ENCODE data around the gene THPO. TPM values are rescaled to one million over a fixed set of nuclear protein-coding genes. Genes with fewer than 3 reads are reported as not detected.

Gene THPO
- polyA plus RNA-seq, 1 donor from 2014 or later = 0.59 TPM

DNA sequence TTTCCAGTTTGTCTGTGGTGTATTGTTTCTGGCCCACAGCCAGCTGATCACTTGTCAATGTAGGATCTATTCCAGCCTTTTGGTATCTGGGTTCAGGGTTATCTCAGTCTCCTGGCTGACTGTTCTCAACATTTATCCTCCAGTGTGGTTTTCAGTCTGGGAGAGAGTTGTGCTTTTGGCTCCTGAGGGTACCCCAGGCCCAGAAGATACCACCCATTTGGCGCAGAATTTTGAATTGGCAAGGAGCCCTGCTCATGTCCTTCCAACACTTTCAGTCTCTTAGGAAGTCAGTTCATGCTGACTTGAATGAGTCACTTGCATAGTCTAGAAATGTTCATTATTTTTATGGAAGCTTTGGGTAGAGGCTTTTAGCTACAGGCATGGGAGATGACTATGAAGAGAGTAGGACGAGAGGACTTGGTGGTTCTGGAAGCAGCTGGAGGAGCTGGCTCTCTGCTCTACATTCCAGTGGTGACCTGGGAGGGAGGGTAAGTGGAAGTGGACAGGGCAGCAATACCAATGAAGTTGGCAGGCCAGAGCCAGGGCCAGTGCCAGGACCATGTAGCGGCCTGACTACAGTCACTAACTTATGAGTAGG lies 9.3 kb downstream of the THPO start:
- H3K27me3 ChIP-seq (ENCODE audit: insufficient read depth, low read depth, low read length) = no peaks in the 10 kb centered on the region
- TF ChIP-seq EZH2 (IDR thresholded peaks at IDR 0.05; ENCODE audit: borderline replicate concordance, insufficient read depth, low read length, poor library complexity, severe bottlenecking) (no peak), POLR2AphosphoS5 (IDR thresholded peaks at IDR 0.05) (no peak), SMC3 (conservative IDR thresholded peaks at IDR 0.05; ENCODE audit: poor library complexity) (no peak), EP300 (conservative IDR thresholded peaks at IDR 0.05; ENCODE audit: poor library complexity, severe bottlenecking) (no peak), MXI1 (conservative IDR thresholded peaks at IDR 0.05; ENCODE audit: poor library complexity, severe bottlenecking) (no peak), TAF1 (IDR thresholded peaks at IDR 0.05; ENCODE audit: low read depth) (no peak), RAD21 (conservative IDR thresholded peaks at IDR 0.05) (no peak)
- TF ChIP-seq, protein P1, sequence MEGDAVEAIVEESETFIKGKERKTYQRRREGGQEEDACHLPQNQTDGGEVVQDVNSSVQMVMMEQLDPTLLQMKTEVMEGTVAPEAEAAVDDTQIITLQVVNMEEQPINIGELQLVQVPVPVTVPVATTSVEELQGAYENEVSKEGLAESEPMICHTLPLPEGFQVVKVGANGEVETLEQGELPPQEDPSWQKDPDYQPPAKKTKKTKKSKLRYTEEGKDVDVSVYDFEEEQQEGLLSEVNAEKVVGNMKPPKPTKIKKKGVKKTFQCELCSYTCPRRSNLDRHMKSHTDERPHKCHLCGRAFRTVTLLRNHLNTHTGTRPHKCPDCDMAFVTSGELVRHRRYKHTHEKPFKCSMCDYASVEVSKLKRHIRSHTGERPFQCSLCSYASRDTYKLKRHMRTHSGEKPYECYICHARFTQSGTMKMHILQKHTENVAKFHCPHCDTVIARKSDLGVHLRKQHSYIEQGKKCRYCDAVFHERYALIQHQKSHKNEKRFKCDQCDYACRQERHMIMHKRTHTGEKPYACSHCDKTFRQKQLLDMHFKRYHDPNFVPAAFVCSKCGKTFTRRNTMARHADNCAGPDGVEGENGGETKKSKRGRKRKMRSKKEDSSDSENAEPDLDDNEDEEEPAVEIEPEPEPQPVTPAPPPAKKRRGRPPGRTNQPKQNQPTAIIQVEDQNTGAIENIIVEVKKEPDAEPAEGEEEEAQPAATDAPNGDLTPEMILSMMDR (IDR thresholded peaks at IDR 0.05; ENCODE audit: poor library complexity, severe bottlenecking) = no peak
- TF ChIP-seq, protein P2, sequence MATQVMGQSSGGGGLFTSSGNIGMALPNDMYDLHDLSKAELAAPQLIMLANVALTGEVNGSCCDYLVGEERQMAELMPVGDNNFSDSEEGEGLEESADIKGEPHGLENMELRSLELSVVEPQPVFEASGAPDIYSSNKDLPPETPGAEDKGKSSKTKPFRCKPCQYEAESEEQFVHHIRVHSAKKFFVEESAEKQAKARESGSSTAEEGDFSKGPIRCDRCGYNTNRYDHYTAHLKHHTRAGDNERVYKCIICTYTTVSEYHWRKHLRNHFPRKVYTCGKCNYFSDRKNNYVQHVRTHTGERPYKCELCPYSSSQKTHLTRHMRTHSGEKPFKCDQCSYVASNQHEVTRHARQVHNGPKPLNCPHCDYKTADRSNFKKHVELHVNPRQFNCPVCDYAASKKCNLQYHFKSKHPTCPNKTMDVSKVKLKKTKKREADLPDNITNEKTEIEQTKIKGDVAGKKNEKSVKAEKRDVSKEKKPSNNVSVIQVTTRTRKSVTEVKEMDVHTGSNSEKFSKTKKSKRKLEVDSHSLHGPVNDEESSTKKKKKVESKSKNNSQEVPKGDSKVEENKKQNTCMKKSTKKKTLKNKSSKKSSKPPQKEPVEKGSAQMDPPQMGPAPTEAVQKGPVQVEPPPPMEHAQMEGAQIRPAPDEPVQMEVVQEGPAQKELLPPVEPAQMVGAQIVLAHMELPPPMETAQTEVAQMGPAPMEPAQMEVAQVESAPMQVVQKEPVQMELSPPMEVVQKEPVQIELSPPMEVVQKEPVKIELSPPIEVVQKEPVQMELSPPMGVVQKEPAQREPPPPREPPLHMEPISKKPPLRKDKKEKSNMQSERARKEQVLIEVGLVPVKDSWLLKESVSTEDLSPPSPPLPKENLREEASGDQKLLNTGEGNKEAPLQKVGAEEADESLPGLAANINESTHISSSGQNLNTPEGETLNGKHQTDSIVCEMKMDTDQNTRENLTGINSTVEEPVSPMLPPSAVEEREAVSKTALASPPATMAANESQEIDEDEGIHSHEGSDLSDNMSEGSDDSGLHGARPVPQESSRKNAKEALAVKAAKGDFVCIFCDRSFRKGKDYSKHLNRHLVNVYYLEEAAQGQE (IDR thresholded peaks at IDR 0.05; ENCODE audit: borderline replicate concordance) = no peak
- H3K27ac ChIP-seq (ENCODE audit: low read length) = no peak overlapping the region
- H3K36me3 ChIP-seq (ENCODE audit: insufficient read depth, low read length) = peaks cover 5% of the 10 kb centered on the region
- H3K4me2 ChIP-seq (ENCODE audit: low read length) = no peak overlapping the region
- H3K9ac ChIP-seq (ENCODE audit: low read length) = no peak overlapping the region
- no peaks in the 10 kb centered on the region for H3K9me2 ChIP-seq (ENCODE audit: insufficient read depth, low read length)
- H2AFZ ChIP-seq (ENCODE audit: low read depth, low read length) = no peak overlapping the region
- H3K9me3 ChIP-seq (ENCODE audit: low read length) = no peaks in the 10 kb centered on the region
- no peak overlapping the region for H3K4me3 ChIP-seq (ENCODE audit: low read length)
- H3K79me2 ChIP-seq (replicated peaks; ENCODE audit: insufficient read depth, low read length) = peaks cover 5% of the 10 kb centered on the region
- H3F3A ChIP-seq (ENCODE audit: insufficient read depth, low read length, poor library complexity, severe bottlenecking) = no peaks in the 10 kb centered on the region
- no peaks in the 10 kb centered on the region for H4K20me1 ChIP-seq (ENCODE audit: insufficient read depth)

DNA sequence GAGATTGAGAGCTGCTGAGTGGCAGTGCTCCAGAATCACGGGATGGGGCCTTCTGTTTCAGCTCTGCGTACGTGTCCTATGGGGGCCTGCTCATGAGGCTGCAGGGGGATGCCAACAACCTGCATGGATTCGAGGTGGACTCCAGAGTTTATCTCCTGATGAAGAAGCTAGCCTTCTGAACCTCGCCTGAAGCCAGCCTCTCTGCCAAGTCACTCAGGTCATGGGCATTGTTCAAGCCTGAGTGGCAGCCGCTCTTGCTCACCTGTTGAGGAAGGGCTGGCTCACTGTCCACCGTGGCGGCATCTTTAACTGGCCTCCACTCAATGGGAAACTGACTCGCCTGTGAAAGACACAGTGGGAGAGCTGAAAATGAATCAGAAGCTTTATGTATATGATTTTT lies 9.9 kb downstream of the THPO start:
- no peaks in the 10 kb centered on the region for H4K20me1 ChIP-seq (ENCODE audit: insufficient read depth)
- no peaks in the 10 kb centered on the region for H3K27me3 ChIP-seq (ENCODE audit: insufficient read depth, low read depth, low read length)
- peaks cover 5% of the 10 kb centered on the region for H3K36me3 ChIP-seq (ENCODE audit: insufficient read depth, low read length)
- no peak overlapping the region for H3K4me2 ChIP-seq (ENCODE audit: low read length)
- H3K9me3 ChIP-seq (ENCODE audit: low read length) = no peaks in the 10 kb centered on the region
- H3K79me2 ChIP-seq (replicated peaks; ENCODE audit: insufficient read depth, low read length) = peaks cover 8% of the 10 kb centered on the region
- H3K4me3 ChIP-seq (ENCODE audit: low read length) = no peak overlapping the region
- no peaks in the 10 kb centered on the region for H3F3A ChIP-seq (ENCODE audit: insufficient read depth, low read length, poor library complexity, severe bottlenecking)
- TF ChIP-seq EP300 (conservative IDR thresholded peaks at IDR 0.05; ENCODE audit: poor library complexity, severe bottlenecking) (no peak), SMC3 (conservative IDR thresholded peaks at IDR 0.05; ENCODE audit: poor library complexity) (no peak), EZH2 (IDR thresholded peaks at IDR 0.05; ENCODE audit: borderline replicate concordance, insufficient read depth, low read length, poor library complexity, severe bottlenecking) (no peak)
- TF ChIP-seq, protein P2 (IDR thresholded peaks at IDR 0.05; ENCODE audit: borderline replicate concordance) = no peak
- TF ChIP-seq, protein P1 (IDR thresholded peaks at IDR 0.05; ENCODE audit: poor library complexity, severe bottlenecking) = no peak
- H3K9ac ChIP-seq (ENCODE audit: low read length) = no peak overlapping the region
- H3K27ac ChIP-seq (ENCODE audit: low read length) = no peak overlapping the region
- H3K9me2 ChIP-seq (ENCODE audit: insufficient read depth, low read length) = no peaks in the 10 kb centered on the region
- no peak overlapping the region for H2AFZ ChIP-seq (ENCODE audit: low read depth, low read length)
